DMS53 treated with DMSO at 0.1 percent for 48 hours (cell line): ENCODE measurements around the gene CAPG.
A peak's percentile ranks its signal among the peaks of the same experiment; 100 is the strongest.
"Not testable (repeated sequence)": the region's sequence is repeated elsewhere in the genome, so short reads cannot be mapped to it uniquely, and the experiment has no call there.

Experiments
- DNase-seq: peaks from one replicate; lab custom pipeline; 2025; ENCODE audit not compliant: unreplicated experiment; lab: John Stamatoyannopoulos, UW

CAPG gene, protein sequence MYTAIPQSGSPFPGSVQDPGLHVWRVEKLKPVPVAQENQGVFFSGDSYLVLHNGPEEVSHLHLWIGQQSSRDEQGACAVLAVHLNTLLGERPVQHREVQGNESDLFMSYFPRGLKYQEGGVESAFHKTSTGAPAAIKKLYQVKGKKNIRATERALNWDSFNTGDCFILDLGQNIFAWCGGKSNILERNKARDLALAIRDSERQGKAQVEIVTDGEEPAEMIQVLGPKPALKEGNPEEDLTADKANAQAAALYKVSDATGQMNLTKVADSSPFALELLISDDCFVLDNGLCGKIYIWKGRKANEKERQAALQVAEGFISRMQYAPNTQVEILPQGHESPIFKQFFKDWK

DNA sequence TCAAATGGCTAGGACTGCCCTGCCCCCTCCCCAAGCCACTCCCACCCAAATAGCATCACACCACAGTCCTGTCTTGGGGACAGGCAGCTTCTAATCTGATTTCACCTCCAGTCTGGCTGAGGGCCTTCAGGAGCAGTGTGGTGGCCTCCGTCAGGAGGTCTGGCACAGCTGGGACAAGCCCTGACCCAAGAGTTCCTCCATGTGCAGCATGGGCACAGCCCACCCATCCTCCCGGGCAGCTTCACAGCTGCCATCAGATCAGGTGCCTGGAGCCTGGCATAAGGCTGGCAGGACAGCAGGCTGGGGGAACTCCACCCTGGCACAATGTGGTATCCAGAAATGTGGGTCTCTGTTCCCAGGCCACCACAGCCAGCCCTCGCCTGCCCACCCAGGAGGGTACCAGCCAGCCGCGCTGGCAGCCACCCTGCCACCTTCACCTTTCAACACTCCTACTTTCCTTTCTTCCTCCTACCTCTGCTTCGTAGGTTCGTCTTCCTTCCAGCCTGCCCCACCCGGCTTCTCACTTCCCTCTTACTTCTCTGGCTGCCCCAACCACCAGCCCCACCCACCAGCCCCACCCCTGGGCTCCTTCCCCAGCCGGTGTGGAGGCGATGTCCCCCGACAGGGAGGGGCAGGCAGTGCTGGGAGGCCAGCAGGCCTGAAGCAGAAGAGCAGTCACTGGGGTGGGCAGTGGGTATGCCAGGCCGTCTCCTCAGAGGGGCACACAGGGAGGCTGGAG is at the start of gene CAPG:
Gene CAPG, minus strand, starts transcription at position 522 of the 739 bp plus-strand sequence. CDS start 8,221 bp downstream, outside the sequence.
- DNase-seq, result no peak

DNA sequence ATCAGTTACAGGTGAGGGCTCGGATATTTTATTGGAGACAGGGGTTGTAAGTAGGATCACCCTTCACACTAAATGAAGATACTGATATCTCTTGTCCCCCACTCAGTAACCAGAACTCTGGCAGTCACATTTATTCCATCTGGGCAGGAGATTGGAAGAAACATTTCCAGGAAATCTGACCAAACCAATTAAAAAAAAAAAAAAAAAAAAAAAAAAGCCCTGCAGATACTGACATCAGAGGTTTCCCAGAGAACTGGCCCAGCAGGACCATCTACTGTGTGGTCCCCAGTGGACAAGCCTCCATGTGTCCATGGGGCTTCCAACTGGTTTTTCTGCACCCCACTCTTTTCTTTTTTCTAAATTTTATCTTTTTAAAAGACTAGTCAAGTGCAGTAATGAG is 49.6 kb upstream of the CAPG start:
- DNase-seq, result no peak

DNA sequence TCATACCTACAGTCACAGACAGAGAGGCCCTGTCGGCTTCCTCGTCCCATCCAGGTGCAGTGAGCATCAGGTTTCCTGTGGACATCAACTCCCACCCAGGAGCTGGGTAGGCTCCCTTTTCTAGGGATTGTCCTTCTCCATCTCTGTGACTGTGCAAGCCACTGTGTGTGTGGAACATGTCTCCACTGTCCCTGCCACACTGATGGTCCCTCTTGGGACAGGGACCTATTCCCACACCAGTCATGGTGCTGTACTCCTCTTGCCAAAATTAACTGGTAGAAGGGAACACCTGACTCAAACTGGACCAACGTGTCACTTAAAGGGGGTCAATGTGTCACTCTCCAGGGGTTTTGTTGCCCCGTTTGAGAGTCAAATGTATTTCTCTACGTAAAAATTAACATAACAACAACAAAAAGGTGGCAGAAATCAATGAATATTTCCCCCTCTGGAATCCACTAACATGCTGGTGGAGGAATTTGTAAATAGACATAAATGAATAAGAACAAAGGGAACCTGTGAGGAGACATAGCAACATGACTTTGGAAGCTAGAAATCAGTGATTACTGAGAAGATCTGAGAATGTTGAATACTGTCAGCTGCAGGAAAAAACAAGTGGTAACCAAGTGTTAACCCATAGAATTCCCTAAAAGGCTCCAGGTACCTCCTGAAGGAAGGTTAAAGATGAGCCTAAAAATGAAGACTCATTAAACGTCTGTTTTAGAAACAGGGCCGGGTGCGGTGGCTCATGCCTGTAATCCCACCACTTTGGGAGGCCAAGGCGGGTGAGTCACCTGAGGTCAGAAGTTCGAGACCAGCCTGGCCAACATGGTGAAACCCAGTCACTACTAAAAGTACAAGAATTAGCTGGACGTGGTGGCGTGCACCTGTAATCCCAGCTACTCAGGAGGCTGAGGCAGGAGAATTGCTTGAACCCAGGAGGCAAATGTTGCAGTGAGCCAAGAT is 48.7 kb upstream of the CAPG start:
- DNase-seq, result no peak

DNA sequence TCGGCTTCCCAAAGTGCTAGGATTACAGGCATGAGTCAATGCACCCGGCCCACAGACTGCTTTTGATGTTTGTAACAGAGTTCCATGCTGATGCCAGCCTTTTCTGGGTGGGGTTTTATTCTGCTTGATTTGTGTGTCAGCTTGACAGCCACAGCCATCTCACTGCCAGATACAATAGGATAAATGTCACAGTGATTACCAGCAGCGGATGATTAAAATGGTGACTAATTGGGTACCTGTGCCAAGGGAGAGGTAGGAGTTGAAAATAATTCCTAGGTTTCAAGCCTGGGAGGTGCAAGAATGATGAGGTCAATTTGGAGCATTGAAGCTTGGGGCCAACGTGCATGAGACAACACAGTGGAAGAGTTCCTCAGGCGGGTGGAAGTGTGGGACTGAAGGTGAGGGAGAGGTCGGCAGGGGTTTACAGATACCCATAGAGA is 47.7 kb upstream of the CAPG start:
- no peak for DNase-seq

DNA sequence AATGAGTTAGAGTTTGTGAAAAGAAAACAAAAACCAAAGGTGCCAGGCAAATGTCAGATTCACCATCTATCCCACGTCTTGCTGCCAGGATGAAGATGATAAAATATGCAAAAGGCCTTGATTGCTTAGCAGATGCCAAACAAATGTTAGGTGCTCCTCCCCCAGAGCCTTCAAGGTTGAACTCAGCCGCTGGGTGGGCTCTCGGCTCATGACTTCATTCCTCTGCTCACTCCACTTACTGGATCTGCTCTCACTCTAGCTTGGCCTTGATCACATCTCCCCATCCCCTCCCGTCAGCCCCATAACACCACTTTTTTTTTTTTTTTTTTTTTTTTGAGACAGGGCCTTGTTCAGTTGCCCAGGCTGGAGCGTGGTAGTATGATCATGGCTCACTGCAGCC is 46.9 kb upstream of the CAPG start:
- DNase-seq, result no peak

DNA sequence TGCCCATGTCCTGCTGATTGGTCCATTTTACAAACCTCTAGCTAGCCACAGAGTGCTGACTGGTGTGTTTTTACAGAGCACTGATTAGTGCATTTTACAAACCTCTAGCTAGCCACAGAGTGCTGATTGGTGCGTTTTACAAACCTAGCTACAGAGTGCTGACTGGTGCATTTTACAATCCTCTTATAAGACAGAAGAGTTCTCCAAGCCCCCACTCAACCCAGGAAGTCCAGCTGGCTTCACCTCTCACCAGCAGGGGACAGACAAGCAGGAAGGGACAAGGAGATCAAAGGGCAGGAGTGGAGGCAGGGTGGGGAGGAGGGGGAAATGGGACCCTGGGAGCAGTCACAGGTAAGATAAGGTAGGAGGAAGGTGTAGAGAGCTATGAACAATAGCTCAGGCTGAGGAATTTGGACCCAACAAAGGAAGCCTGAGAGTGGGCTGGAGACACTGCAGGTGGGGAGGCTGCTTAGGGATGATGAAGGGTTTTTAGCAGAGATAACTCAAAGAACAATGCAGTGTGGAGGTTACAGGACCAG is 45.5 kb upstream of the CAPG start:
- no peak for DNase-seq

DNA sequence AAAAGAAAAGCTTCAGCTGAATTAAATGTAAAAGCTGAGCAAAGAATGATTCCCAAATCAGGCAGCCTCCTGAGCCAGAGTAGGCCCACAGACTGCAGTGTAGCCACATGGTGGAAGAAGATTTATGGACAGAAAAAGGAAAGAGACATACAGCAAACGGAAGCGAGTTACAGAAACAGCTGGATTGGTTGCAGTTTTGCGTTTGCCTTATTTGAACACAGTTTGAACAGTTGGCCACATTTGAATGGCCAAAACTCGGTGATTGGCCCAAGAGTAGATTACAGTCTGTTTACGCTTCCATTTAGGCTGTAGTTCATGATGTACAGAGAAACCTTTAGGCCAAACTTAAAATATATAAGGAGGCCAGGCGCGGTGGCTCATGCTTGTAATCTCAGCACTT is 43.4 kb upstream of the CAPG start:
- no peak for DNase-seq

DNA sequence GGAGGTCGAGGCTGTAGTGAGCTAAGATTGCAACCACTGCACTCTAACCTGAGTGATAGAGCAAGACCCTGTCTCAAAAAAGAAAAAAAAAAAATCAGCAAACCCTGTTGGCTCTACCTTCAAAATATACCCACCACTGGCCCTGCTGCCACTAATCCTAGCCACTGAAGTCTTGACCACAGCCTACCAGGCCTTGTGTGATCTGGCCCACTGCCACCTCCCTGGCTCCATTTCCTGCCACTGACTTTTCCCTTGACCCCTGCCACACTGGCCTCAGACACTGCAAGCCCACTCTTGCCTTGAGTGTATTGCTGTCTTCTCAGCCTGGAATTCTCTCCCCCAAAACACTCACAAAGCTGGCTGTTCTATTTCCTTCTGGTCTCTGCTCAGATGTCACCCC is 42.1 kb upstream of the CAPG start:
- DNase-seq, result no peak

DNA sequence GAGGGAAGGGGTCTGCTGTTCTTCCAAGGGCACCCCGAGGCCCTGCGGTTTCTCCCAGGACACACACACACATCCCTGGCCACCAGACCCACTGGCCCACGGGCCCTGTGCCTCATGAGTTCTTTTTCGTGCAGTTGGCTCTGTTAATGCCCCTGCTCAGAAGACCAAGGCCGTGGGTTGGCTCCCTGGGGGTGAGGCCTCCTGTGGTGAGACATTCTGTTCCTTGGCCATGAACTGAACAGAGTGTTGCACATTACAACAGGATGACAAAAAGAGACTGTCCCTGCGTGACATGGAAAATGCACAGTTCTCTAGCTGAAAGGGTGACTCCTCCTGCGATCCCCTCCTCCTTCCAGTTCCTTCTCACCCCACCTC is 39.0 kb upstream of the CAPG start:
- DNase-seq, result no peak

DNA sequence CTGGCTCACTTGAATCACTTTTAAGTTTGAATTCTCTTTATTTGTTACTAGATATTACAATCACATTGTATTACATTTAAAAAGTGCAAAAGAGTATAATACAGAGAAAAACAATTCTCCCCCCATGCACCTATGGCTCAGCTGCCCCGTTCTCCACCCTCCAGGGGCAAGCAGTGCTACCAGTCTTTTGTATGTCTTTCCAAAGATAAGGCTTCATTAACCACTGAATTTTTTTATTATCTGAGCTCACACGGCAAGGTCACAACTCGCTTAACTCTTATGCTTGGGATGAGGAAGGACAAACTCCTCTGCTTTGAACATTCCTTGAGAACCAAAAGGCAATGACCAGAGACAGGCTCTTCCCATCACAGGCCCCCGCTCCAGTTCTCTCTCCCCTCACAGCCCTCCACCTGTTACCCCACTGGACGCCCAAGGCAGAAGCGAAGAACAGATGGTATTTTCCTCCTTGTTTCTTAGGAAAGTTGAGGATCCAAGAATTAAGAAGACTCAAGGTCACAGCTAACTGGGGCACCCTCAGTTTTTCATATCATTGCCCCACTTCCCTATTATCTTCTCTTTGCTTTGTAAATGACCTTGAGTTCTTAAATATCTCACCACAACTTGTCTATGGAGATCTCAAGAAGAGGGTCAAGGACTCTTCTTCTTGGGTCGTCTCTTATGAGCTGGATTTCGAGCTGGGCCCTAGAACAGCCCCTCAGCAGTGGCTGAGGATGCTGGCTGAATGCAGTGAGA is 38.5 kb upstream of the CAPG start:
- DNase-seq, result no peak

DNA sequence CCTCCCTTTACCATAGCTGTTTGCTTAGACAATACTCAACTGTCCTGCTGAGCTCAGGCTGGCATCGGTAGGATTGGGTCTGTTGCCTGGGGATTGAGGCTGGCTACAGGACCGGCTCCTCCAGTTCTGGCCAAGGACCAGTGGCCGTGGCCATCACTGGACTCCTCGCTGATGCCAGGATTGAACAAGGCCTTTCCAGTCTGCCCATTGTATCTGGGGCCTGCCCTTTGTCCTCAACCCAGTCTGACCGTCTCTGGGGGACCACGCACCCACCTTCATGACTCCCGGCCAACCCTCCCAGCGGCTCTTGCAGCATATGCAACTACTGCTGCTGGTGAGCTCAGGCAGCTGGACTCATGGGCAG is 37.0 kb upstream of the CAPG start:
- DNase-seq, result no peak

DNA sequence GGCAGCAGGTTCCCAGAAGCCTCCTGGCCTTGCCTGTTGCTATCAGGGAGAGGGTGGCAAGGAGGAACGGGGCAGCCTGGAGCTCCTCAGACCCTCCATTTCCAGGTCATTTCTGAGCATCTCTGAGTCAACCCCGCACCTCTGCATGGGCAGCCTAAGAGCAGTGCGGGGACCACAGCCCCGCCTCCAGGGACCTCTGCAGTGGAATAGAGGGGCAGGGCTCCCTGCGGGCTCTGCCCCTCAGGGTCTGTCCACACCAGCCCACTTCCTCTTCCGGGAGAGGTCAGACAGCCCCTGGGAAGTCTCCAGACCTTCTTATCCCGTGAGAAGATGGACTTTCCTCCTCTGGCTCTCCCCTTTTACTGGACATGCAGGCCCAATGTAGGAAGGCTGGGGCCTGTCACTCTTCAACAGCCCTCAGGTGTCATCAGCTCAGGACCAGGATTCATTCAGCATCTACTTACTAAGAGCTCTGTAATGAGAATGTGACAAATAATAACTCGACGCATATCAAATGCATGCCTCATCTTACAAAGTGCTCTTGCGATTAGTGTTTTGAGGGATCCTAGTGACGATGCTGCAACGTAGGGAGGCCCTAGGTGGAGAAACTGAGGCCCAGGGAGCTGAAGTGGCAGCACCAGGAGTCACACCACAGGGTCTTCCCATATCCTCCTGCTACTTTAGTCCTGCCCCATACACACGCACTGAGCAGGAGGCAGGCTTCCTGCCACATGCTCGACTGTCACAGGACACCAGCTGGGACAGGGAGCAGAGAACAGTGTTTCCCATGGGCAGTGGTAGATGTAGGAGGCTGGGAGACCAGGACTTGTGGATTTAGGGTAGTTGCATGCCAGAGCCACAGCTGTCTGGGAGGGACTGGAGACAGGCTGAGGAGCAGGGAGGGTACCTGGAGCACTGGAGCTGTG is 36.4 kb upstream of the CAPG start:
- DNase-seq, result no peak

DNA sequence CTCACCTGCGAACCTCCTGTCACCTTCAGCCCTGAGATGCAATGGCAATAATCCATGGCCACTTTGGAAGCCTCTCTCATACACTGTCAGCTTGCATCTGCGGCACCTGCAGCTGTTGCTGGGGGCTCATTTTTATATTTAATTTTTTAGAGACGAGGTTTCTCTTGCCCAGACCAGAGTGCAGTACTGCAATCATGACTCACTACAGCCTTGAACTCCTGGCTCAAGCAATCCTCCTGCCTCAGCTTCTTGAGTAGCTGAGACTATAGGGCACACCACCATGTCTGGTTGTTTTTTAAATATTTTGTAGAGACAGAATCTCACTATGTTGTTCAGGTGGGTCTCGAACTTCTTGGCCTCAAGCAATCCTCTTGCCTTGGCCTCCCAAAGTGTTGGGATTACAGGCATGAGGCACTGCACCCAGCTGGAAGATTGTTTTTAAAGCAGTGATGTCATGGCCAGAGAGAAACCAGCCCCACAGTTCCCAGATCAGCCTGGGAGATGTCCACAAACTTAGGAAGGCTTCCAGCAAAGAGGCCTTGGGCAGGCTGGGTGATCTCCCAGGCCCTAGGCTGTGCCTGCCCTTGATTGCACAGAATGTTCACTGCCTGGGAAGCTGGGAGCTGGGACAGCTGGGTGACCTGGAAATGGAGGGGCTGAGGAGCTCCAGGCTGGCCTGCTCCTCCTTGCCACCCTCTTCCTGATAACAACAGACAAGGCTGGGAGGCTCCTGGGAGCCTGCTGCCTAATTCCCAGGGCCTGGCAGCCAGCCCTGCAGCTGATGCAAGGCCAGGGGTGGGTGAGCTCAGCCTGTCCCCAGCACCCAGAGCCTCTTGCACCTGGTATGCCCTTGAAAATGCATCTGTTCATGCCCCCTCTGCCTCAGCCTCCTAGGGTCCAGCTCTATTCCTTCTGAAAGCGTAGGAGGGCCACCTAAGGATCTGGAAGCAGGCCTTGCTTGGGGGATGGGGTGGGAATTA is 35.4 kb upstream of the CAPG start:
- peak; percentile 62 for DNase-seq

DNA sequence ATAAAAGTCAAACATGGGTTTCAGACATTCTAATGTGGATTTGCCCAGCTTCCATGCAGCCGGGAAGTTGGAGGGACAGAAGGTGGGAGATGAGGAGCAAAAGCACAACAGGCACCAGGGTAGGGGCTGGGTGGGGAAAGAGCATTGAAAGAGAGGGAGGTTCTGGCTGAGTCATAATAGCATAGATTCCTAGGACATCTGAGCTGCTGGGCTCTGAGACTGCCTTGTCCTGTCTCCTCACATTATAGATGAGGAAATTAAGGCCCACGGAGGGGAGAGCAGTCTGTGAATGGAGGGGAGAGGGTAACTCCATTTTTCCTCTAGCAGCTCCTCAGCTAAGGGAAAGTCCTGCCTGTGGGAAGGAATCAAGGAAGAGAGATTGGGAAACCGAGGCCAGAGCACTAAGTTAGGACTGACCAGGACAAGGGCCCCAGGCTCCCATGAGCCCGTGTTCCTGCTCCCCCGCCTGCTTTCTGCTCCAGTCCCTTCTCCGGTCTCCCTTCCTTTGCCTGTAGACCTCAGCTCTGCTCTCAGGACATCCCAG is 34.5 kb upstream of the CAPG start:
- DNase-seq, result no peak

DNA sequence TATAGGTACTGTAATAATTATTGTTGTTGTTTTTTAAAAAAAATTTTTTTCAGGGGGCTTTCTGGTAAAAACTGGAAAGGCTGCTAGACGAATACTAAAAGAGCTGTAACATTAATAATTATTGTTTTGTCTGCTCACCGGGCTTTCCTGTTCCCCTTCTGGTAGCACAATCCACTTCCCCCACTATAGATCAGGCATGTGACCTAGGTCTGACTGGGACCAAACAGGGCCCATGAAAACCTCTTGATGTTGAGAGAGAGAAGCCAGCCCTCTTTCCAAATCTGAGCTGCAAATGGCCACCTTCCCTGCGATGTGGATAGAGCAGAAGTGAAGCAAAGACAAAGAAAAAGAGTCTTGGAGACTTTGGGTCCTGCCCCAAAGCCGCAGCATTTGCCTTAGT is 31.7 kb upstream of the CAPG start:
- no peak for DNase-seq

DNA sequence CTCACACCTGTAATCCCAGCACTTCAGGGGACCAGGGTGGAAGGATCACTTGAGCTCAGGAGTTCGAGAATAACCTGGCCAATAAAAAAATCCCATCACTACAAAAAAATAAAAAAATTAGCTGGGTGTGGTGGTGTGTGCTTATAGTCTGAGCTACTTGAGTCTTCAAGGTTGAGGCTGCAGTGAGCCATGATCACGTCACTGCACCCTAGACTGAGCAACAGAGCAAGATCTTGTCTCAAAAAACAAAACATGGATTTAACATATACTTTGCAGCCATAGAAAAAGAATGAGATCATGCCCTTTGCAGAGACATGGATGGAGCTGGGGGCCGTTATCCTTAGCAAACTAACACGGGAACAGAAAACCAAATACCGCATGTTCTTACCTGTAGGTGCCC is 30.6 kb upstream of the CAPG start:
- DNase-seq, result no peak

DNA sequence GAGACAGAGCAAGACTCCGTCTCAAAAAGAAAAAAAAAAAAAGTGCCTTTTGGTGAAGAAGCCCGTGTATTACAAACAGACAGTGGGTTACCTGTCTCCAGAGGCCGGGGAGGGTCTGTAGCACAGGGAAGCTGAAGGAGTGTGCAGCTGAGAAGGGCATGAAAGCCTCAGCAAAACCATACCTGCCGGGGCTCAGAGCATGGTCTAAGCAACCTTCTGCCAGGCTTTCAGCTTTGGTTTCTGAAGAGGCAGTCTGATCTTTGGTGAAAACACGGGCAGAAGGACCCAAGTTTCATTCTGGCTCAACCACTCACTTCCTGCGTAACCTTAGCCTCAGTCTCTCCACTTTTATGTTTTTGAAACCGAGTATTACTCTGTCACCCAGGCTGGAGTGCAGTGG is 29.8 kb upstream of the CAPG start:
- DNase-seq, result no peak

DNA sequence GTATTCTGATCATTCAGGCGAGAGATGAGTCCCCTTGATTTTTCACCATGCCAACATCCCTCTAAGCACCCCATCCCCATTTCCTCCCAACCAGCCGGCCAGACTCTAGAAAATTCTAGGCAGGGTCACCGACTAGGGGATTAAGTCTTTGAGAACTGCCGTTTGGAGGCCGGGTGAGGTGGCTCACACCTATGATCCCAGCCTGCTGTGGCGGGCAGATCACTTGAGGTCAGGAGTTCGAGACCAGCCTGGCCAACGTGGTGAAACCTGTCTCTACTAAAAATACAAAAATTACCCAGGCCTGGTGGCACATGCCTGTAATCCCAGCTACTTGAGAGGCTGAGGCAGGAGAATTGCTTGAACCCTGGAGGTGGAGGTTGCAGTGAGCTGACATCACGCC is 29.4 kb upstream of the CAPG start:
- not testable (repeated sequence) for DNase-seq
